ENCODE results near the gene KCNRG.

DNA sequence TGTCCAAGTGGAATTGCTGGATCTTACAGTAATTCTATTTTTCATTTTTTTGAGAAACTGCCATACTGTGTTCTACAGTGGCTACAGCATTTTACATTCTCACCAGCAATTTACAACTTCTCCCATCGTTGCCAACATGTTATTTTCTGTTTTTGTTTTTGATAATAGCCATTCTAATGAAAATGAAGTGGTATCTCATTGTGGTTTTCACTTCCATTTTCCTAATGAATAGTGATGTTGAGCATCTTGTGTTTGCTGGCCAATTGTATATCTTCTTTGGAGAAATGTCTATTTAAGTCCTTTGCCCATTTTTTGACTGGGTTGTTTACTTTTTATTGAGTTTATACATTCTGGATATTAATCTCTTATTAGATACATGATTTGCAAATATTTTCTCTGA lies 38.6 kb downstream of the KCNRG start:
- TF ChIP-seq CTCF (IDR thresholded peaks at IDR 0.05) = no peak
- TF ChIP-seq POLR2A (IDR thresholded peaks at IDR 0.05) = no peak
